HL-60 (cell line): Measurements from ENCODE around the gene SPINK4.

Experiments
- DNase-seq, 2 experiments: peaks; one replicate each; pipeline ENCODE4 v3.0.0-alpha.2; 2010 to 2020; ENCODE audit warnings: low read depth in 1 of 2, low spot score in 1 of 2
- H3K27ac ChIP-seq: fragments of 250-450 bp; sonication (Bioruptor Pico); replicated peaks from 2 replicates; pipeline ENCODE4 v1.5.1; 2020; ENCODE audit warnings: mild to moderate bottlenecking, moderate library complexity
- H3K27me3 ChIP-seq: fragments of 250-450 bp; sonication (Bioruptor Pico); 2 replicates; pipeline ENCODE4 v1.5.1; 2021; ENCODE audit warnings: mild to moderate bottlenecking, moderate library complexity; ENCODE audit not compliant: insufficient read depth, poor library complexity, severe bottlenecking
- H3K4me3 ChIP-seq: replicated peaks from 2 replicates; pipeline ENCODE4 v1.5.1; 2011; ENCODE audit warnings: mild to moderate bottlenecking, control low read depth, low read length; ENCODE audit not compliant: insufficient read depth
- GABPA ChIP-seq: IDR thresholded peaks from 2 replicates; pipeline ENCODE4 v1.6.1; 2012; ENCODE audit warnings: low read depth
- POLR2AphosphoS5 ChIP-seq: IDR thresholded peaks from 2 replicates; pipeline ENCODE4 v1.6.1; 2012; ENCODE audit warnings: low read depth
- SPI1 ChIP-seq: IDR thresholded peaks from 2 replicates; pipeline ENCODE4 v1.6.1; 2012; ENCODE audit warnings: low read depth, mild to moderate bottlenecking, borderline replicate concordance
- TF ChIP-seq, protein P1 (sequence below): IDR thresholded peaks from 2 replicates; pipeline ENCODE4 v1.6.1; 2012; ENCODE audit warnings: low read depth; ENCODE audit not compliant: insufficient replicate concordance
- TF ChIP-seq, protein P2 (sequence below): IDR thresholded peaks from one replicate; pipeline ENCODE4 v1.5.1; 2011; ENCODE audit warnings: low read length, control low read depth, inconsistent platforms; ENCODE audit not compliant: insufficient read depth

The SPINK4 gene

DNA sequence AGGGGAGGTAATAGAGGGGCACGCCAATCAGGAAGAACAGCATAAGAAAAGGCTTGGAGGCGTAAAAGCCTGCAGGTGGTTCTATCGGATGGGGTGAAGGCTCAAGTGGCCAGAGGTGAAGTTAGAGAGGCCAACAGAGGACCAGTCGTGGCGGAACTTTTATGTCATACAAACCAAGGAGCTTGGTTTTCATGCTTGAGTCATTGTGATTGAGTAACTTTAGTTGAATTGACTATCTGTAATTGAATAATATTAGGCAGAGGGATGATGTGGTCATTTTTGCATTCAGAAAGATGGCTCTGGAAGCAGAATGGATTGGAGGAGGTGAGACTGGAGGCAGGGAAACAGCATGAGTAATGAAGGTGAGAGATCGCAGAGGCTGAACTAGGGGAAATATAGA, 7.2 kb upstream of the SPINK4 start:
- Histone ChIP-seq H3K27me3 (no peaks in the 10 kb centered on the region), H3K27ac (no peak overlapping the region), H3K4me3 (no peak overlapping the region)
- DNase-seq = no peak
- no peak for TF ChIP-seq GABPA
- TF ChIP-seq, protein P1, sequence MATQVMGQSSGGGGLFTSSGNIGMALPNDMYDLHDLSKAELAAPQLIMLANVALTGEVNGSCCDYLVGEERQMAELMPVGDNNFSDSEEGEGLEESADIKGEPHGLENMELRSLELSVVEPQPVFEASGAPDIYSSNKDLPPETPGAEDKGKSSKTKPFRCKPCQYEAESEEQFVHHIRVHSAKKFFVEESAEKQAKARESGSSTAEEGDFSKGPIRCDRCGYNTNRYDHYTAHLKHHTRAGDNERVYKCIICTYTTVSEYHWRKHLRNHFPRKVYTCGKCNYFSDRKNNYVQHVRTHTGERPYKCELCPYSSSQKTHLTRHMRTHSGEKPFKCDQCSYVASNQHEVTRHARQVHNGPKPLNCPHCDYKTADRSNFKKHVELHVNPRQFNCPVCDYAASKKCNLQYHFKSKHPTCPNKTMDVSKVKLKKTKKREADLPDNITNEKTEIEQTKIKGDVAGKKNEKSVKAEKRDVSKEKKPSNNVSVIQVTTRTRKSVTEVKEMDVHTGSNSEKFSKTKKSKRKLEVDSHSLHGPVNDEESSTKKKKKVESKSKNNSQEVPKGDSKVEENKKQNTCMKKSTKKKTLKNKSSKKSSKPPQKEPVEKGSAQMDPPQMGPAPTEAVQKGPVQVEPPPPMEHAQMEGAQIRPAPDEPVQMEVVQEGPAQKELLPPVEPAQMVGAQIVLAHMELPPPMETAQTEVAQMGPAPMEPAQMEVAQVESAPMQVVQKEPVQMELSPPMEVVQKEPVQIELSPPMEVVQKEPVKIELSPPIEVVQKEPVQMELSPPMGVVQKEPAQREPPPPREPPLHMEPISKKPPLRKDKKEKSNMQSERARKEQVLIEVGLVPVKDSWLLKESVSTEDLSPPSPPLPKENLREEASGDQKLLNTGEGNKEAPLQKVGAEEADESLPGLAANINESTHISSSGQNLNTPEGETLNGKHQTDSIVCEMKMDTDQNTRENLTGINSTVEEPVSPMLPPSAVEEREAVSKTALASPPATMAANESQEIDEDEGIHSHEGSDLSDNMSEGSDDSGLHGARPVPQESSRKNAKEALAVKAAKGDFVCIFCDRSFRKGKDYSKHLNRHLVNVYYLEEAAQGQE = no peak
- TF ChIP-seq, protein P2, sequence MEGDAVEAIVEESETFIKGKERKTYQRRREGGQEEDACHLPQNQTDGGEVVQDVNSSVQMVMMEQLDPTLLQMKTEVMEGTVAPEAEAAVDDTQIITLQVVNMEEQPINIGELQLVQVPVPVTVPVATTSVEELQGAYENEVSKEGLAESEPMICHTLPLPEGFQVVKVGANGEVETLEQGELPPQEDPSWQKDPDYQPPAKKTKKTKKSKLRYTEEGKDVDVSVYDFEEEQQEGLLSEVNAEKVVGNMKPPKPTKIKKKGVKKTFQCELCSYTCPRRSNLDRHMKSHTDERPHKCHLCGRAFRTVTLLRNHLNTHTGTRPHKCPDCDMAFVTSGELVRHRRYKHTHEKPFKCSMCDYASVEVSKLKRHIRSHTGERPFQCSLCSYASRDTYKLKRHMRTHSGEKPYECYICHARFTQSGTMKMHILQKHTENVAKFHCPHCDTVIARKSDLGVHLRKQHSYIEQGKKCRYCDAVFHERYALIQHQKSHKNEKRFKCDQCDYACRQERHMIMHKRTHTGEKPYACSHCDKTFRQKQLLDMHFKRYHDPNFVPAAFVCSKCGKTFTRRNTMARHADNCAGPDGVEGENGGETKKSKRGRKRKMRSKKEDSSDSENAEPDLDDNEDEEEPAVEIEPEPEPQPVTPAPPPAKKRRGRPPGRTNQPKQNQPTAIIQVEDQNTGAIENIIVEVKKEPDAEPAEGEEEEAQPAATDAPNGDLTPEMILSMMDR = no peak
- TF ChIP-seq SPI1 = no peak
- no peak for TF ChIP-seq POLR2AphosphoS5

DNA sequence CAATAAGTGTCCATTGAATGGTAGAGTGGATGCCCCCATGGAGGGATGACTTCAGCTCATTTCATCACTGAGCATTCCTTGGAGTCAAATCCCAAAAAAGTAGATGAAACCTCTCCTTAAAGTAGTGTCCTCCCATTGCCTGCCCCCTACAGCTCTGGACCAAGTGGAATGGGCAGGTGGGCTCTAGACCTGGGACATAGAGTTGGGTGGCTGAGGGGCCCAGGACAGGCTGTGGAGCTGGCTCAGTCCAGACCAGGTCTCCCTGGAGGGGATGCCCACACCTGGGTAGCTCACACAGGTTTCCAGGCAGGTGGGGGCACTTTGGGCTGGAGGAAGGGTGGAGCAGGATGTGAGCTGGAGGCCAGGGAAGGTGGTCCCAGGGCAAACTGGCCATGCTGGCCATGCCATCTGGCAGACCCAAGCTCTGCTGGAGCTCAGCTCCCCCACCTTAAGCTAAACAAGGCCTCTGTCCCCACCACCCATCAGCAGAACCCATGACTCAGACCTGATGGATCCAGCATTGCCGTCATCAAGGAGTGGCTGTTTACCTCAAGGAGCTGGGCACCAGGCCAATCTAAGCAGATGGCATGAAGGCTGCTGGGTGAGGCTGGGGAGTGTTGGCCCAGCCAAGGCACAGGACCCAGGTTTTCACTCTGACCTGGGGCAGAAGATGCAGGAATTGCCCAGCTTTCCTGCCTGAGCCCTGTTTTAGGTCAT, 6.2 kb upstream of the SPINK4 start:
- H3K4me3 ChIP-seq = no peak overlapping the region
- TF ChIP-seq GABPA = no peak
- TF ChIP-seq, protein P1 = no peak
- TF ChIP-seq SPI1 = no peak
- no peak for TF ChIP-seq POLR2AphosphoS5
- TF ChIP-seq, protein P2 = no peak
- no peak for DNase-seq
- H3K27me3 ChIP-seq = no peaks in the 10 kb centered on the region
- no peak overlapping the region for H3K27ac ChIP-seq

DNA sequence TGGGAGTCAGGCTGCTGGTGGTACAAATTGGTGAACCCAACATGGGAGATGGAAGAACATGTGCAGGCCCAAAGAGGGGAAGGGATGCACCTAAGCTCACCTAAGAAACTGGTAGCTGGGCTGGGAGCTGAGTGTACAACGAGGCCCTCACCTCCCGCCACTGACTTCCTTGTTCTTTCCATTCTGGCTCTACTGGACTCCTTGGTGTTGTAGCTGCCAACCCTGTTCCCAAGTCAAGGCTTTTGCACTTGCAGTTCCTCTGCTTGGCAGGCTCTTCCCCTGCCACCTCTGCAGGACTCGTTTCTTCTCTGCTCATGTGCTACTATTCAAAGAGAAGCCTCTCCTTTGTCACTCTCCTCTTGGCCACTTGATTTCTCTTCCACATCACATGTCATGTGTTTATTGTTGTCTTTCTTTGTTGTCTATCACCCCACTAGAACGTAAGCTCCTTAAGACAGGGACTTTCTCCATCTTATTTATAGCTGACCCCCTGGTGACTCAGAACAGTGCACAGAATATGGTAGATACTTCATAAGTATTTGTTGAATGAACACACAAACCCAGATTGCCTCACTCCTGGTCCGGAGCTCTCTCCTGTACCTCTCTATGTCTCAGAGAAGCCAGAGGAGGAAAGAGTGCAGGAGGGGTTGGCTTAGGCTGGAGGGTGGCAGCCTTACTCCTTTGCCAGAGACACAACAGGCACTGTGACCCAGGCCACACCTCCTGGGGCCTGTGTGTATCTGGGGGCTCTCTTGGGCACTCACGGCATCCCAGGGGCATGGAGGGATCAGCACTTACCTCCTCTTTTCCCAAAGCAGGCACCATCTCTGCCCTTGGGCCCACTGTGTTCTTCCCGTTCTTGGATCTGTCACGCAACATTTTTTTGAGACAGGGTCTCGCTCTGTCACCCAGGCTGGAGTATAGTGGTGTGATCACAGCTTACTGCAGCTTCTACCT, 5.2 kb upstream of the SPINK4 start:
- H3K27ac ChIP-seq = no peak overlapping the region
- no peak for DNase-seq
- H3K27me3 ChIP-seq = no peaks in the 10 kb centered on the region
- TF ChIP-seq GABPA = no peak
- H3K4me3 ChIP-seq = no peak overlapping the region

DNA sequence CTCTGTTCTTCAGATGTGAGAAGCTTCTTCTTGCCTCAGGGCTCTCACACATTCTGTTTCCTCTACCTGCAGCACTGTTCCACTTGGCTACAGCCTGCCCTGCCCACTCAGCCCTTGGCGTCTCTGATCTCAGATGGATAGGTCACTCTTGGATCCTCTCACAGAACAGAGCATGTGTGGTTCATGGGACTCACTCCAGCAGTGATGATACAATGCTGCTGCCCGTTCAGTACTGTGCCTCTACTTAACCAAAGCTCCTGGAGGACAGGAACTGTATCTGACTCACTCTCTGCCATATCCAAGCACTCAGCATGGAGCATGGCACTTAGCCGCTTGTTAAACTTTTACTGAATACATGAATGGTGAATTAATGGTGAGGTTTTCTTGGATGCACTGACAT, 3.4 kb upstream of the SPINK4 start:
- TF ChIP-seq SPI1 = no peak
- TF ChIP-seq, protein P1 = no peak
- TF ChIP-seq, protein P2 = no peak
- TF ChIP-seq POLR2AphosphoS5 = no peak
- no peak for TF ChIP-seq GABPA

More for the DNA sequence above, 3.4 kb upstream of the SPINK4 start:
- H3K4me3 ChIP-seq = no peak overlapping the region
- no peaks in the 10 kb centered on the region for H3K27me3 ChIP-seq
- H3K27ac ChIP-seq = no peak overlapping the region
- DNase-seq = no peak
